ENCODE data around the gene PLXNA4.

Gene PLXNA4

DNA sequence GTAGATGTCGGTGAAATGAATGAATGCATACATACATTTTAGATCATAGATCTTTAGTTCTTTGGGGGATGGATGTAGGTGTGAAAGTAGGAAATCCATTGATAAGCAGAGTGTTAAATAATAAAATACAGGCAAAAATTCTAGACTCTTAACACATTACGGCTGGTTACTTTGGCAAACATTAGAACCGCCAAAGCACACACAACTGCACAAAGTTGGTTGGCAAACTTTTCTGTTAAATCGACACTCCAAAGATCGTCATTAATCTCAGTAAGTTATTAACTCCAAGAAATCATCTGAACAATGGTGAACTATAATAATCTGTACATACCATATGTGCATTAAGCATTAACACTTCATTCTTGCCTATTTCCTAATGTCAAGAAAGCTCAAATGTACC is 231.2 kb downstream of the PLXNA4 start:
- Mint-ChIP-seq H3K9me3 (no peaks in the 10 kb centered on the region), H3K4me1 (ENCODE audit: low read depth) (peaks cover 2% of the 10 kb centered on the region), H3K36me3 (ENCODE audit: low read depth) (no peaks in the 10 kb centered on the region), H3K4me3 (no peak overlapping the region), H3K27ac (no peak overlapping the region), H3K27me3 (peaks cover 13% of the 10 kb centered on the region)
- DNase-seq = no peak

DNA sequence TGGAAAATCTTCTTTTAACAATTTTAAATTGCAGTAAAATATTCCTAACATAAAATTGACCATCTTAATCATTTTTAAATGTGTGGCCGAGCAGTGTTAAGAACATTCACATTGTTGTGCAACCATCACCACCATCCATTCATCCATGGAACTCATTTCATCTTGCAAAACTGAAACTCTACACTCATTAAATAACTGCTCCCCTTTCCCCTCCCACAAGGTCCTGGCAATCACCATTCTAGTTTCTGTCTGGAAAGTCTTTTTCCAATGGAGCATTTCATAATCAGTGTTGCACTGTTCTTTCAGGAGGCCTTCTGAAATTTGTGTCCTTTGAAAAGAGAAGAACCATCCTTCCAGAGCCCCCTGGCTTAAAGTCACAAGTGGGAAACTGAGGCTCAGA is 233.1 kb downstream of the PLXNA4 start:
- H3K4me1 Mint-ChIP-seq (ENCODE audit: low read depth) = peaks cover 2% of the 10 kb centered on the region
- no peaks in the 10 kb centered on the region for H3K9me3 Mint-ChIP-seq
- no peak overlapping the region for H3K27ac Mint-ChIP-seq
- H3K36me3 Mint-ChIP-seq (ENCODE audit: low read depth) = no peaks in the 10 kb centered on the region
- peaks cover 14% of the 10 kb centered on the region for H3K27me3 Mint-ChIP-seq
- H3K4me3 Mint-ChIP-seq = no peak overlapping the region
- DNase-seq = no peak

DNA sequence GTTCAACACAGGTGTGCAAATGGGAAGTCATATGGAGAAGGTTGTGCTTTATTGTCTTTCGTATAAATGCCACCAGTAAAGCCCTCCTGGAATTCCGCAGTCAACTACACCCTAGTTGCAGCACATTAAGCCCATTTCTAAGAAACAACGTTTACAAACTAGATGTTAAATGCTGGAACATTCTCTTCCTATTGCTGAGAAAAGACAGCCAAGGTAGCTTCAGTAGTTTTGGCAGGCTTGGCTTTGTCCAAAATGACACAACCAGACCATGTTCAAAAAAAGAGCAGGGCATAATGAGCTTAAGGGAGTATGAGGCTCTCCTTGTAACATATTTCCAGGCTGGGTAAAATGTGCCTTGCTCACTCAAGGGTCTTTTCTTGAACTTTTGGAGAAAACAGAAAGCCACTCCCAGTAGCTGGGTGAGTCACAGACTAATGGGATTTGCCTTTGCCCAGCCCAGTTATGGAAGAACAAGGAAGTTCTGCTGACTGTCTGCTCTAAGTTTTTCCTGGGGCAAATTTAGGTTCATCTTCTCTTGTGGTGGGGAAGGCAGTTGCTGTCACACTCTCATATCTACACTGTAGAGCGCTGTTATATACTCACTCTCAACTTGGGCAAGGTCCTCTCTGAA is 238.7 kb downstream of the PLXNA4 start:
- Mint-ChIP-seq H3K4me3 (no peak overlapping the region), H3K9me3 (no peaks in the 10 kb centered on the region), H3K4me1 (ENCODE audit: low read depth) (no peaks in the 10 kb centered on the region)

DNA sequence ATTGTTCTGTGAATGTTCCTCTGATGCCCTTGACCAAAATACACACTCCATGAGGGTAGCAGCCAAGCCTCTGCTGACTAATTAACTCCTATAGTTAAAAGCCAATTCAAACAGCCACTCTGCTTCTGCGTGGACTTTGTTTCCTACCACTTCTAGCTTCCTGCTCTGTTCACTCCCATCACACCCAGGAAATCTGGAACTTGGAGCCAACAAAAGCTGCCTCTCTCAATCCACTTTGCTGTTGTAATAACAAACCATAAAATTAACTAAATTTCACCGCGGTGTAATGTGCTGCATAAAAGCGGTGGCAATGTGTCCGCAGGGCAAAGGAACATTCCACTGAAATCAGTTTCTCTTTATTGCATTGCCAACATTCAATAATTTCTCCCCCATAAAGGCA is 239.5 kb downstream of the PLXNA4 start:
- H3K27me3 Mint-ChIP-seq = peaks cover 6% of the 10 kb centered on the region
- no peaks in the 10 kb centered on the region for H3K4me1 Mint-ChIP-seq (ENCODE audit: low read depth)
- no peak overlapping the region for H3K4me3 Mint-ChIP-seq
- H3K9me3 Mint-ChIP-seq = no peaks in the 10 kb centered on the region
- H3K27ac Mint-ChIP-seq = no peak overlapping the region
- no peaks in the 10 kb centered on the region for H3K36me3 Mint-ChIP-seq (ENCODE audit: low read depth)
- no peak for DNase-seq

More for the DNA sequence above, 238.7 kb downstream of the PLXNA4 start:
- DNase-seq = no peak
- H3K27me3 Mint-ChIP-seq = peaks cover 6% of the 10 kb centered on the region
- H3K36me3 Mint-ChIP-seq (ENCODE audit: low read depth) = no peaks in the 10 kb centered on the region
- H3K27ac Mint-ChIP-seq = no peak overlapping the region

DNA sequence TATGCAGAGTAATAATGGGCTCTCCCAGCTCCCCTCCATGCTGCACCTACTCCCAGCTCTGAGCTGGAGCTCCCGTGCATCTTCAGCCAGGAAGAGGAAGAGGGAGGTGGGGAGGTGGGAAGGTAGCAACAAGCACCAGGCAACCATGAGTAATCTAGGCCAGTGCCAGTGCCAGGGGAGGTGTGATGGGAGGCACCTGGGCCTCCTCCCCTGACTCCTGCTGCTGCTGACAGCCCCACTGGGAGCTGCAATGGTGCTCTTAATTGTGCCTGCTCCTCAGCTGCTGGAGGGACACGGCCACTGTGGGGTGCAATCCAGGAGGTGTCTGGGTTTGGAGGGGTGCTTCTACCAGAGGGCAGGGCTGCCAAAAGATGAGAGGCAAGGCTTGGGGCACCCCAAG is 243.0 kb downstream of the PLXNA4 start:
- Mint-ChIP-seq H3K9me3 (no peaks in the 10 kb centered on the region), H3K4me1 (ENCODE audit: low read depth) (no peaks in the 10 kb centered on the region), H3K4me3 (no peak overlapping the region), H3K27ac (no peak overlapping the region), H3K27me3 (peaks cover 7% of the 10 kb centered on the region), H3K36me3 (ENCODE audit: low read depth) (no peaks in the 10 kb centered on the region)
- DNase-seq = no peak

DNA sequence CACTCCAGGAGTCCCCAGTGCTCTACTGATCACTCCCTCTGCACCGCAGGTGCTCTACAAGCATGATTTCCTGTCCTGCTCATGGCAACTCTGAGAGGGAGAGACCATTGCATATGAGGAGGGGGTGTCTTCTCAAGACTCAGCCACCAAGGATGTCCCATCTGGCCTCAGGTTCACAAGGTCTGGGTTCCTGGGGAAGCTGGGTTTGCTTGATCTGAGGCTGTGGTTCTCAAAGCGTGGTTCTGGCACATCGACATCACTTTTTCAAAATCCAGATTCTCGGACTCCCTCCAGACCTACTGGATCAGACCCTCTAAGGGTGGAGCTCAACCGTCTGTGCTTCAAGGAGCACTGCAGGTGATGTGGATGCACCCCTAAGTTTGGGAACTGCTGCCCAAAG is 247.5 kb downstream of the PLXNA4 start:
- Mint-ChIP-seq H3K36me3 (ENCODE audit: low read depth) (no peaks in the 10 kb centered on the region), H3K4me3 (no peak overlapping the region), H3K4me1 (ENCODE audit: low read depth) (no peaks in the 10 kb centered on the region), H3K9me3 (no peaks in the 10 kb centered on the region), H3K27me3 (peaks cover 14% of the 10 kb centered on the region), H3K27ac (no peak overlapping the region)
- no peak for DNase-seq

DNA sequence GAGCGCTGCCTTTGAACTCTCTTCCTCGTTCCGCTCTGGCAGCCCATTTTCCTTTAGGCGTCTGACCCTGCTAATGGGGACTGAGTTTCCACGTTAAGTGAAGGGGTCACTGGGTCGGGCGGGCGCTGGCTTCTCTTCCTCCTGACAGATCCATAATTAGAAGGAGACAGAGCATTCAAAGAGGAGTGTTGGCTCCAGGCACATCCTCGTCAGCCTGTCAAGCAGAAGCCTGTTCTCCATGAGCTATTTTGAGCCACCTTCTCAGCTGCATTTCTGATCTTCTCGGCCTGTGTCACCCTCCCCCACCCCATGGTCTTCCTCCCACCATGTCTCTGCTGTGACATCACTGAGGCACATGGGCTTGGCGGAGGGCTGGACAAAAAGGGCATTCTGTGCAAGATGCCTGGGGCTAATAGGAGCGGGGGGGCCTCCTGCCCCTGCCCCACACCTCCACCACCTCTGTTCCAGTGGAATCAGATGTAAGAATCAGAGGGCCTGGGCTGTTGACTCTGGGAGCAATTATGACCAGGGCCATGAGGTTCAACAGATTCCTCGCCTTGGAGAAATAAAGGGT is 248.1 kb downstream of the PLXNA4 start:
- H3K27me3 Mint-ChIP-seq = peaks cover 14% of the 10 kb centered on the region
- H3K9me3 Mint-ChIP-seq = no peaks in the 10 kb centered on the region
- no peaks in the 10 kb centered on the region for H3K4me1 Mint-ChIP-seq (ENCODE audit: low read depth)
- H3K36me3 Mint-ChIP-seq (ENCODE audit: low read depth) = no peaks in the 10 kb centered on the region
- no peak overlapping the region for H3K4me3 Mint-ChIP-seq
- H3K27ac Mint-ChIP-seq = no peak overlapping the region
- no peak for DNase-seq

DNA sequence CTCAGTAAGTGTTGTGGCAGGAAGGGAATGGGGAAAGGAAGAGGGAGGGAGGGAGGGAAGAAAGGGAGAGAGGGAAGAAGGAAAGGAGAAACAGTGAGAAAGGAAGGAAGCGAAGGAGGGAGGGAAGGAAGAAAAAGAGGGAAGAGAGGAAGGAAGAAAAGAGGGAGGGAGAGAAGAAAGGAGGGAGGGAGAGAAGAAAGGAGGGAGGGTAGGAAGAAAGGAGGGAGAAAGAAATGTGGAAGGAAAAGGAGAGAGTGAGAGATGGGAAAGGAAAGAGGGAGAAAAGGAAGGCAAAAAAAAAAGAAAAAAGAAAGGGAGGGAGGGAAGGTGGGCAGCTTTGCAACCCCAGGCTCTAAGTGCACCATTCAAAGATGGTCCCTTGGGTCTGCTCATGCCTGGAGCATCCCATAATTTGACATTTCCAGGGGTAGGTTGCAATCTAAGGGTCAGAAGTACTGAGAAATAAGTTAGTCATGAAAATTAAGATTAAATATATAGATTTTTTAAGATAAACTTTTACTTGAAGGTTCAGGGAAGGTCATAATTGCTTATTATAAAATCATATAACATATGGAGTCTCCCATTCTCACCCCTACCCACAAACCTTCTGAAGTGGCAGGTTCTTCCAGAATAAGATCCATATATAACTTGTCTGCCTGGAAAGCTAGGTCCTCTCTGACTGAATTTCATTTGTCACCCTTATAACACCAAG is 249.2 kb downstream of the PLXNA4 start:
- Mint-ChIP-seq H3K36me3 (ENCODE audit: low read depth) (no peaks in the 10 kb centered on the region), H3K9me3 (no peaks in the 10 kb centered on the region), H3K27ac (no peak overlapping the region), H3K4me3 (no peak overlapping the region), H3K27me3 (peaks cover 14% of the 10 kb centered on the region), H3K4me1 (ENCODE audit: low read depth) (no peaks in the 10 kb centered on the region)
- DNase-seq = no peak

DNA sequence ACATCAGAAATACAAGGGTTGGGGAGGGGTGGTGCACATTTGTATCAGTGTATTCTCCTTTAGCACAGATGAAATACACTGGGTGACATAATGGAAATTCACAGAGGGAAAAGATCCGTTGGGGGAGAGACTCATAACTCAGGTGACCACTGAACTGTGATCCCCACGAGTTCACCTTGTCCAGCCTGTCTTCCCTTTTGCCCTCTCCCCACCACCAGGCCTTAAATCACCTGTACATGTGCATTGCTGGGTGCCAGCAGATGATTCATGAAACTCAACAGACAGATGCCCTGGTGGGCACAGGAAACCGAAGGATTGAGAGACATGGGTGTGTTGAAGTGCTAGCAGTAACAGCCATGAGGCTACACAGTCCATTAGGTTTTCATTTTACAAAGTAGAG is 253.3 kb downstream of the PLXNA4 start:
- Mint-ChIP-seq H3K27me3 (peaks cover 38% of the 10 kb centered on the region), H3K4me1 (ENCODE audit: low read depth) (peaks cover 11% of the 10 kb centered on the region), H3K9me3 (no peaks in the 10 kb centered on the region), H3K4me3 (no peak overlapping the region), H3K36me3 (ENCODE audit: low read depth) (no peaks in the 10 kb centered on the region), H3K27ac (no peak overlapping the region)
- no peak for DNase-seq

DNA sequence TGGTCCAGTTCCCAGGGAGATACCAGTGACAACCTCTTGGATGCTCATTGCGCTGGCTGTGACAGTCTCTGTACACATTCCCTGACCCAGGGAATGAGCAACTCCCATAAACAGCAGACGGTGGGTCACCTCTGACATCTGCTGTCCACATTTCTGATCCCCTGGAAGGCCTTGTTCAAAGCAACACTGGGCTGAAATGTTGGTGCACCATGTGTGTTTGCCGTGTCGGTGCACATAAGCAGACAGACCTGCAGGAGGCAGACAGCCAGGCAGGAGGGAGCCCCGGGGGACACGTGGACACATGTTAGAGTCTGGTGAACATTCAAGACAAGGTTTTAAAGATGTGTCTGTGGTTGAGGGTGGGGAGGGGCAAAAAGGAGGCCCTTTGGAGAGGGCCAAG is 254.9 kb downstream of the PLXNA4 start:
- H3K27me3 Mint-ChIP-seq = peaks cover 42% of the 10 kb centered on the region
- DNase-seq = no peak
- peaks cover 4% of the 10 kb centered on the region for H3K9me3 Mint-ChIP-seq
- H3K36me3 Mint-ChIP-seq (ENCODE audit: low read depth) = no peaks in the 10 kb centered on the region
- peaks cover 11% of the 10 kb centered on the region for H3K4me1 Mint-ChIP-seq (ENCODE audit: low read depth)
- no peak overlapping the region for H3K27ac Mint-ChIP-seq
- H3K4me3 Mint-ChIP-seq = no peak overlapping the region

DNA sequence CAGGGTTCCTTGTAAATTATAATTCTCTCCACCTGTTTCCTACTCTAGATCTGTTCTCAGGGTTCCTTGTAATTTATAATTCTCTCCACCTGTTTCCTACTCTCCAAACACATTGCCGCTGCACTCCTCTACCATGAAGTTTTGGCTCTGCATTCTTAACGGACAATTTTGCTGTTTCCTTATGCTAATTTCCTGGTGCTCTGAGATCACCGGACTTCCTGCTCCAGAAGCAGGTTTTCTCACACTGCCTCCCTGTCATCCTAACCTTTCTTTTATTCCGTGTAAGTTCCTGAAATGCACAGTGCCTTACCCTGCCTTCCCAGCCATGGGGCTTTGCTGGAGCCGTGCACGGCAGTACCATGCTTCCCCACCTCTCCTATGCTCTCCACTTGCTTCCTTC is 256.8 kb downstream of the PLXNA4 start:
- Mint-ChIP-seq H3K36me3 (ENCODE audit: low read depth) (no peaks in the 10 kb centered on the region), H3K9me3 (peaks cover 4% of the 10 kb centered on the region), H3K4me1 (ENCODE audit: low read depth) (peaks cover 11% of the 10 kb centered on the region), H3K27ac (no peak overlapping the region), H3K4me3 (no peak overlapping the region), H3K27me3 (peaks cover 42% of the 10 kb centered on the region)
- DNase-seq = no peak

DNA sequence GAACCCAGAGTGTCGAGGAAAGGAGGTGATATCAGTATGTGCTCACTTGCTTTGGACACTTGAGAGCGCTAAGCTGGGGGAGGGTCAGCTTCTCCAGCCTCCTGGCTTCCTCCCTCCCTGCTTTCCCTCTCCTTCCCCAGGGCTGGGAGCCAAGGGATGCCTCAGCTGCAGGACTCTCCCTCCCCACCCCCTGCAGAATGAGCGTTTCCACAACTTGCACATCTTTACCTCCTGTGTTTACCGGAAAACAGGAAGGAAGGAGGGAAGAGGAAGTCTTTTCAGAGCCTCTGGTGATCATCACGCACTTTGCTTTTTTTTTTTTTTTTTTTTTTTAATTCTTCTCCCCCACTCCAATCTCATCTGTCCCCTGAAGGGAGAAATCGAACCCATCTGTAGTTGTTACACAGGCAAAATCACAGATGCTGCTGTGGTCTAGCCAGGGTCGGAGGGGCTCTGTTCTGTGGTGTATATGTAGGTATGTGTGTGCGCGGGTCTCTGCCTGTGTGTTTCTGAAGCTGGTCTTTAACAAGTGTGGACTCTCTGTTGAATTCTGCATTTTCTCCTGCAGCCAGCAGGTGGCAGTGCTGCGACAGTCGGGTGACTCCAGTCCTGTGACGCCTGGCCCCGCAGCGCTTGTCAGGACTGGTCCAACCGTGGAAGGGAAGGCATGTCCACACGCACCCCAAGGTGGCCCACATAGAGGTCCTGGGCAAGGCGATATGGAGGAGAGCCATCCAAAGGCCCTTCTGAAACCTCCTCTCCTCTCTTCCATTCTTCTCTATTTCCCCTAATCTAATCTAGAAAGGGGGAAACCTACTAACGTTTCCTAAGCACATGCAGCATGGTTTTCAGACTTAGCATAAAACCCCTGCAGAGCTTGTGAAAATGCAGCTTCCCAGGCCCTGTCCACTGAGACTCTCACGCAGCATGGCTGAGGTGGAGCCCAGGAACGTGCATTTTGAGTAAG is 257.6 kb downstream of the PLXNA4 start:
- H3K27me3 Mint-ChIP-seq = peaks cover 42% of the 10 kb centered on the region
- H3K4me1 Mint-ChIP-seq (ENCODE audit: low read depth) = peaks cover 11% of the 10 kb centered on the region
- peaks cover 4% of the 10 kb centered on the region for H3K9me3 Mint-ChIP-seq
- H3K4me3 Mint-ChIP-seq = no peak overlapping the region
- H3K27ac Mint-ChIP-seq = no peak overlapping the region
- no peaks in the 10 kb centered on the region for H3K36me3 Mint-ChIP-seq (ENCODE audit: low read depth)
- DNase-seq = peak; percentile 83

DNA sequence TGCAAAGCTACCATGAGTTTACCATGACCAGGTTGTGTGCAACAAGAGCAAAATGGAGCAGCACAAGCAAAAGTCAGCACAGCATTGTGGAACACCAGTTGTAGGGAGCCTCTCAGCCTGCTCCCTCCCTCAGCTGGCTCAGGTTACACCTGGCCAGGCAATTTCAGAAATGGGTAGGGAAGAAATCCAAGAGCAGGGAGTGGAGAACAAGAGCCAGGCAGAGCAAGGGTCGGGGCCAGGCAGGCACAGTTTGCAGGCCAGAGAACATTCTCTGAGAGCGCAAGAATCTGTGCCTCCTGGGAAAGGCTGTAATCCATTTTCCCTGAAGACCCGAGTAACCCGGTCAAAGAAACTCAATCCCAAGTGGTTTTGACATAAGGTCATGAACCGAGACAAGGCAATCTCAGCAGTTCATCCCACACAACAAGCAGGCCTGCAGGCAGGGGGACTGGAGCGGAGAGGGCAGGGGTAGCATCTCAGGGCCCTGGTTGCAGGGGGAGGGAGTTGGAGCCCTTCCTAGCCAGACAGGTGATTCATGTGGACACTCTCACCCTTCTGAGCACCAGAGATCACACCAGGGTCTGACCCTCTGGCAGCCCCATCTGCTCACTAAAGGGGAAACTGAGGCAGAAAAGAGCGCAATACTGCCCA is 258.4 kb downstream of the PLXNA4 start:
- H3K4me3 Mint-ChIP-seq = no peak overlapping the region
- no peaks in the 10 kb centered on the region for H3K36me3 Mint-ChIP-seq (ENCODE audit: low read depth)
- H3K27me3 Mint-ChIP-seq = peaks cover 47% of the 10 kb centered on the region
- H3K9me3 Mint-ChIP-seq = peaks cover 4% of the 10 kb centered on the region
- no peak for DNase-seq
- H3K27ac Mint-ChIP-seq = no peak overlapping the region
- peaks cover 11% of the 10 kb centered on the region for H3K4me1 Mint-ChIP-seq (ENCODE audit: low read depth)

DNA sequence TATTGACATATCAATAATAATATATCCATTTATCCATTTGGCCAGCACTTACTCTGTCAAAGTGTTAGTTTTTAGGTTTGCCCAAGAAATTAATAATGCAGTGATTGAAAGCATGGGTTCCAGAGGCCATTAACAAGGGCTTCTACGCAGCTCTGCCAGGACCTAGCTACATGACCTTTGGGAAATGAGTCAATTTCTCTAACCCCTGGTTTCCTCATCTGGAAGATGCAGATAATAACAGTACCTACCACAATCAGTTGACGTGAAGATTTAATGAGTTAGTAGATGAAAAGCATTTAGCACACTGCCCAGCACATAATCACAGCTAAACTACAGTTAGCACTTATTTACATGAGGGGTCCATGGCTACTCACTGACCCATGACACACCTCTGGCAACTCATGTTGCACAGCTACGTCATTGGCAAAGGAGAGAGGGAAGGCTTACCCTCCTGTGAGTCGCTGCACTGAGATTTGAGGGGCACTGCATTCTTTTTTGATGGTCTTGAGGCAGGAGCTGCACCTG is 263.7 kb downstream of the PLXNA4 start:
- Mint-ChIP-seq H3K4me1 (ENCODE audit: low read depth) (no peaks in the 10 kb centered on the region), H3K27ac (no peak overlapping the region), H3K27me3 (peaks cover 40% of the 10 kb centered on the region), H3K9me3 (peaks cover 4% of the 10 kb centered on the region), H3K36me3 (ENCODE audit: low read depth) (no peaks in the 10 kb centered on the region), H3K4me3 (no peak overlapping the region)
- no peak for DNase-seq
